GM19452 (cell line): Measurements from ENCODE around the gene TMPRSS7.

Experiments used
- ATAC-seq: cut with Tn5 transposase; IDR thresholded peaks from one replicate; pipeline ENCODE4 v1.9.1; 2021; ENCODE audit not compliant: unreplicated experiment

The TMPRSS7 gene

GRCh38 chr3:112034436-112034835 is at the start of gene TMPRSS7:
TSS of gene TMPRSS7 (plus strand) at chr3:112034736. CDS start at chr3:112034846, 110 bp downstream.
- ATAC-seq, result no peak

GRCh38 chr3:111986800-111987199 is 47.7 kb upstream of the TMPRSS7 start:
- ATAC-seq, result no peak

- ATAC-seq, result peak; percentile 87
Measured at GRCh38 chr3:111989061-111989678, 45.4 kb upstream of the TMPRSS7 start.

GRCh38 chr3:111993038-111993437 is 41.5 kb upstream of the TMPRSS7 start:
- ATAC-seq, result no peak

- peak; percentile 51 for ATAC-seq
Measured at GRCh38 chr3:111998636-111999483, 35.7 kb upstream of the TMPRSS7 start, which contains the start of gene TAGLN3. TSS of gene TAGLN3 (plus strand) at chr3:111998922. CDS start at chr3:111999423, 501 bp downstream.

GRCh38 chr3:111999484-112000324 is 34.8 kb upstream of the TMPRSS7 start:
- ATAC-seq, result no peak

- ATAC-seq, result no peak
Measured at GRCh38 chr3:112000367-112000771, 34.2 kb upstream of the TMPRSS7 start.

- no peak for ATAC-seq
Measured at GRCh38 chr3:112000966-112001365, 33.6 kb upstream of the TMPRSS7 start.

GRCh38 chr3:112001526-112001925 is 33.0 kb upstream of the TMPRSS7 start:
- ATAC-seq, result no peak

- no peak for ATAC-seq
Measured at GRCh38 chr3:112002096-112002971, 32.2 kb upstream of the TMPRSS7 start.

- ATAC-seq, result no peak
Measured at GRCh38 chr3:112003321-112004080, 31.0 kb upstream of the TMPRSS7 start.

GRCh38 chr3:112004187-112004586 is 30.3 kb upstream of the TMPRSS7 start:
- ATAC-seq, result no peak

GRCh38 chr3:112004669-112005068 is 29.9 kb upstream of the TMPRSS7 start:
- ATAC-seq, result no peak

GRCh38 chr3:112005091-112005672 is 29.4 kb upstream of the TMPRSS7 start:
- no peak for ATAC-seq

GRCh38 chr3:112007633-112008032 is 26.9 kb upstream of the TMPRSS7 start:
- no peak for ATAC-seq

GRCh38 chr3:112009670-112010069 is 24.9 kb upstream of the TMPRSS7 start:
- ATAC-seq, result no peak

- no peak for ATAC-seq
Measured at GRCh38 chr3:112010636-112011035, 23.9 kb upstream of the TMPRSS7 start.

GRCh38 chr3:112011376-112011940 is 23.1 kb upstream of the TMPRSS7 start:
- ATAC-seq, result no peak
